GM21360 (cell line): ENCODE measurements around the gene RPL18.
A peak's percentile ranks its signal among the peaks of the same experiment; 100 is the strongest.
"Not testable (repeated sequence)": the region's sequence is repeated elsewhere in the genome, so short reads cannot be mapped to it uniquely, and the experiment has no call there.

Source experiments
- ATAC-seq: cut with Tn5 transposase; IDR thresholded peaks from one replicate; pipeline ENCODE4 v1.9.1; 2021; ENCODE audit warnings: mild to moderate bottlenecking, moderate library complexity; ENCODE audit not compliant: unreplicated experiment

RPL18 gene

GRCh38 chr19:48644839-48645619 is 26.1 kb upstream of the RPL18 start:
- no peak for ATAC-seq

- no peak for ATAC-seq
These were observed 25.4 kb upstream of the RPL18 start for GRCh38 chr19:48644355-48644754.

- no peak for ATAC-seq
These were observed 23.9 kb upstream of the RPL18 start for GRCh38 chr19:48642862-48643261.

- no peak for ATAC-seq
These were observed 22.9 kb upstream of the RPL18 start for GRCh38 chr19:48641850-48642249.

GRCh38 chr19:48639483-48640375 is 20.8 kb upstream of the RPL18 start:
- ATAC-seq, result no peak

- ATAC-seq, result no peak
These were observed 19.9 kb upstream of the RPL18 start for GRCh38 chr19:48638831-48639381.

- ATAC-seq, result no peak
These were observed 19.2 kb upstream of the RPL18 start for GRCh38 chr19:48637948-48638830.

- ATAC-seq, result peak; percentile 65
These were observed 18.5 kb upstream of the RPL18 start for GRCh38 chr19:48637449-48637947.

GRCh38 chr19:48636859-48637448 is 18.0 kb upstream of the RPL18 start, which contains the start of gene DBP:
TSS of gene DBP (minus strand) at chr19:48637379. CDS start at chr19:48636994, 385 bp downstream.
- no peak for ATAC-seq

- ATAC-seq, result no peak
These were observed 17.2 kb upstream of the RPL18 start for GRCh38 chr19:48635966-48636858.

GRCh38 chr19:48635263-48635965 is 16.4 kb upstream of the RPL18 start:
- no peak for ATAC-seq

- ATAC-seq, result no peak
These were observed 15.7 kb upstream of the RPL18 start for GRCh38 chr19:48634424-48635262.

GRCh38 chr19:48634036-48634342 is 15.0 kb upstream of the RPL18 start:
- no peak for ATAC-seq

GRCh38 chr19:48633148-48634035 is 14.4 kb upstream of the RPL18 start:
- no peak for ATAC-seq

GRCh38 chr19:48632692-48633147 is 13.7 kb upstream of the RPL18 start:
- no peak for ATAC-seq

- not testable (repeated sequence) for ATAC-seq
These were observed 13.3 kb upstream of the RPL18 start for GRCh38 chr19:48632286-48632685.

GRCh38 chr19:48631225-48631624 is 12.2 kb upstream of the RPL18 start:
- no peak for ATAC-seq
